HG02970 (cell line): ENCODE measurements around the gene CALN1.
"Not testable (repeated sequence)": the region's sequence is repeated elsewhere in the genome, so short reads cannot be mapped to it uniquely, and the experiment has no call there.

Experiments used
- ATAC-seq: cut with Tn5 transposase; IDR thresholded peaks from one replicate; pipeline ENCODE4 v1.9.1; 2021; ENCODE audit warnings: mild to moderate bottlenecking, moderate library complexity, moderate number of reproducible peaks; ENCODE audit not compliant: unreplicated experiment, low FRiP score

Gene CALN1

DNA sequence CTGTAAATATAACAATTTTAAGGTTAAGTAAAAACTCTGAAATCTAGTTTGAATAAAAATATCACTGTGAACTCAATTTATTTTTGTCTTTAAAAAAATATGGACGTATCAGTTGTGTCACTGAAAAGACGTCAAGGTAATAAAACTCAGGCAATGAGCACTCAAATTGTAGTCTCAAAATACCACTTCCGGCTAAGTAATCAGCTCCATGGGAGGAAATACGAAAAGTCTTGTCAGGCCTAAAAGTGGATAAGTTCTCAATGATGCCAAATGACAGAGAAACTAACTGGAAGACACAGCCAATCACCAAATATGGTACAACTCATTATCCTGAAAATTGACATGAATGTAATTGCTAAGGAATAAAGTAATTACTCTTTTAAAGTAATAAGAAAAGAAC is 719 bp downstream of the CALN1 start:
- ATAC-seq: no peak

DNA sequence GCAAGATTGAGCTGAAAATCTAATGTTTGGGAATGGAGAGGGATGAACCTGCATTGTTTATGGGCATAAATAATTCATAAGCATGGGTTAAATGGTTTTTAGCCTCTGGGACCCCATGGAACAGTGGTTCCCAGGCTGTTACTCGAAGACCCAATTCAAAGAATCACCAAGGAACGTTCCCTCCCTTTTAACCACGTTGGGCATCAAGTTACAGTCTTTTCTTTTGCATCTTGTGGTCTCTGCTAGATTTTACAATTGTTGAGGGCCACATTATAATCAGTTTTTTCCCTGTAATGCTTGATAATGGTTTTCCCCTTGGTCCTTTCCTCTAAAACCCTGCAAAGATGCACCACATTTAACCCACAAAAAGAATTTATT is 2.5 kb downstream of the CALN1 start:
- no peak for ATAC-seq

DNA sequence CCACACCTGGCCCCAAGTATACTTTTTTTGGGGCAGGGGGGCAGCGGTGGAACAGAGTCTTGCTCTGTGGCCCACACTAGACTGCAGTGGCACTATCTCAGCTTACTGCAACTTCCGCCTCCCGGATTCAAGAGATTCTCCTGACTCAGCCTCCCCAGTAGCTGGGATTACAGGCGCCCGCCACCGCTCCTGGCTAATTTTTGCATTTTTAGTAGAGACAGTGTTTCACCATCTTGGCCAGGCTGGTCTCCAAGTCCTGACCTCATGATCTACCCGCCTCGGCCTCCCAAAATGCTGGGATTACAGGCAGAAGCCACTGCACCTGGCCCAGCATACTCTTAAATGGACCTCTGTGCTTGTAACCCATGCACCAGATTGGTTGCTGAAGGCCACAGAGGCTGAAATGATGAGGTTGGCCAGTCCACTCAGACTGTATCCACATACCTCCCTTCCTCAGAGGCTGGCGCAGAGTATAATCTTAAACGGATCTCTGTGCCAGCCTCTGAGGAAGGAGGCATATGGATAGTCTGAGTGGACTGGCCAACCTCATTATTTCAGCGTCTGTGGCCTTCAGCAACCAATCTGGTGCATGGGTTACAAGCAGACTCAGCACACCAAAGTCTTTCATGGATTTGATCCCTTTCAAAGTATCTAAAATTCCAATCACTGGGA is 3.0 kb downstream of the CALN1 start:
- ATAC-seq: no peak

DNA sequence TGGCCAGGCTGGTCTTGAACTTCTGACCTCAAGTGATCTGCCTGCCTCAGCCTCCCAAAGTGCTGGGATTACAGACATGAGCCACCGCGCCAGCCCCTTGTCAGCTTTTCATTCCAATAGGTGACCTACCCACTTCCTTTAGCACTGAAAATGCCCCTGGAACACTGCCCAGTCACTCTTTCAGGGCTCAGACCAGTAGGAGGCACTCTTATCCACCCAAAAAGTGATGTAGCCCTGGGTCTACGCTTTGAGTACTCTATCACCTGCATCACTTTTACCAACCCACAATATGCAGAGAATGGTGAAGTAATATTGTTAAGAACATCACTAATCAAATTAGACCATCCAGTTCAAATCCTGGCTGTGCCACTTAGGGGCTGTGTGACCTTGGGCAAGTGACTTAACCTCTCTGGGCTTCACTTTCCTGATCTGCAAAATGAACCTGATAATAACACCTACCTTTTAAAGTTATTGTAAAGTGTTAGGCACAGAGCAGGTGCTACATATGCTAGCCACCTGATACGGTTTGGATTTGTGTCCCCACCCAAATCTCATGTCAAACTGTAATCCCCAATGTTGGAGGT is 5.2 kb downstream of the CALN1 start:
- ATAC-seq: no peak

DNA sequence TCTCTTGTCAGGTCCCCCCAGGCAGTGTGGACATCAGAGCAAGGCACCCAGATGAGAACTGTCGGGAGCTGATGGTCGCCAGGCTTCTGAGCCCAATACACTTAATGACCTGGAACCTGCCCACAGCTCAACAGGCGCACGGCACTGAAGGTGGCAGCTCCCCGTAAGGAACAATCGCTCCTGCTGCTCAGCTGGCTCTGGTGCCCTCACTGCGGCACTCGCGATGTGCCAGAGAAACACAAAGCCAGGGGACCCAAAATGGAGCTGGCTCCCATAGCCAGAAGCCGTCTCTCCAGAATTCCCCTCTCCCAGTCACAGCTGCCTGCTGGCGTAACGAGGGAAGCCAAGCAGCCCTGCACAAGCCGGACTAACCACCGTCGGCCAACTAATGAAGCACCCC is 6.3 kb downstream of the CALN1 start:
- ATAC-seq: no peak

DNA sequence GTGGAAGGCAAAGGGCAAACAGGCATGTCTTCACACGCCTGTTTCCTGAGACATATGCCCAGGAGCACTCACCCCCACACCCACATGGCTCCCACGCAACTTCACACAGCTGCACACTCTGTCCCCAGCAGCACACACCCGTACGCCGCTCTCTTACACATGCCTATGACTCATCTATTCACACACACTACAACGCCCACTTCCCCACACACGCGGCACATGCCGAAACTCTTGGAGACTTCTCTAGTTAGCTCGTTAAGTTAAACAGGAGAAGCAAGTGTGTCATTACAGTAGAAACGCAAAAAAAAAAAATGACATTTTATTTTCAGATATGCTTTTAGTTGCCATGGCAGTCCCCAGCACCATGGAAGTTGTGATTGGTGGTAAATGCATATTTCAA is 6.7 kb downstream of the CALN1 start:
- ATAC-seq: no peak

DNA sequence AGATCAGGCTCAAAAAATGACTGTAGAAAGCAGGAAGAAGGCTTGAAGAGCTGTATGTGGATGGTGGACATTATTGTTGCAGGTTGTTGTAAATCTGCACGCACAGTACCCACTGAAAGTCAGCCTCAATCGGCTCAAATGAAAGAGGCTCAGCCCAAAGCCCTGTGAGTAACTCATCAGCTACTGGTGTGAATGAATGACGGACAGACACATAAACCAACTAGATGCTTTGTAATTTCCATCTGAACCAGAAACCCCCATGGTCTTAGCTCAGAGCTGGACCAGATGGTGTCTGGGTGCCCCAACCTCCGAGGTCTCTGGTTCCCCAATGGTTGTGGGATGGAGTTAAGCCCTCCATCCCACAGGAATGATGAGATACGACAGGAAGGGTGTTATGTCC is 7.4 kb downstream of the CALN1 start:
- ATAC-seq: no peak

DNA sequence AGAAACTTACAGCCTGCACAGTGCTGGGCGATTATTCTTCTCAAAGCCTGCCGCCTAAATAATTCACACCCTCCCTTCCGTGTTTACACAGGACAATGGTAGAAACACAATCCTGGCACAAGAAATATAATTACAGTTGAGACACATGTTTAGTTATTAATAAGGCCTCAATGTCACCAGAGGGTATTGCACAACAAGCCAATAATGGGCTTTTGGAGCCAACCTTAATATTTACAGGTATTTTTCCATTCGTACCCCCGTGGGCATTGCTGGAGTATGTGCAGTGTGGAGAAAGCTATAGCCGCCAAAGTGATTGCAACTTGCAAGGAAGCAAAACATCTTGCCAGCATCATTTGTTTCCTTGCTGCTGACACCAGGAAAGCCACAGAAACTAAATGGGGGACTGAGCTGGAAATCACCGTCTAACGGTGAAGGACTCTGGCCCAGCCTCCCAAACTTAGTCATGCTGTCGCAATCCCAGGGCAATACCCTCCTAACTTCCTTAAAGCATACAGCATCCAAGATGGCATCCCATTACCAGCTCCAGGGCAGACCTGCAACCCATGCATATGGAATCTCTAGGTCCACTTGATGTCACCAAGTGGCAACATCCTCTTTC is 8.6 kb downstream of the CALN1 start:
- ATAC-seq: no peak

DNA sequence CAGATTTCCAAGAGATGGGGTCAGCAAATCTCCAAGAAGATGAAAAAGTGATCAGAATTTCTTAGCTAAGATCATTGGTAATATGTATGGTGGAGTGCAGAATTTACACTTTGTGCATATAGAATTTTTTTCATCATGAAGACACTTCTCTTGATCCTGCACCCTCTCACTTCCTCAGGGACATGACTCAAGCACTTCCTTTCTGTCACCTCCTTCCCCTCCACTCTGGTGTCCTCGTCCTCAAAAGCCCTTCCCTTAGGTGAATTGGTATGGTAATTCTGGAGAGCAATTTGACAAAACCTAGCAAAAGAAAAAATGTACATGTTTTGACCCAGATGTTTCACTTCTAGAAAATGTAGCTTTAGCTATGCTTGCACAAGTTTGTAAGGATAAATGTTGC is 18.1 kb downstream of the CALN1 start:
- ATAC-seq: no peak

DNA sequence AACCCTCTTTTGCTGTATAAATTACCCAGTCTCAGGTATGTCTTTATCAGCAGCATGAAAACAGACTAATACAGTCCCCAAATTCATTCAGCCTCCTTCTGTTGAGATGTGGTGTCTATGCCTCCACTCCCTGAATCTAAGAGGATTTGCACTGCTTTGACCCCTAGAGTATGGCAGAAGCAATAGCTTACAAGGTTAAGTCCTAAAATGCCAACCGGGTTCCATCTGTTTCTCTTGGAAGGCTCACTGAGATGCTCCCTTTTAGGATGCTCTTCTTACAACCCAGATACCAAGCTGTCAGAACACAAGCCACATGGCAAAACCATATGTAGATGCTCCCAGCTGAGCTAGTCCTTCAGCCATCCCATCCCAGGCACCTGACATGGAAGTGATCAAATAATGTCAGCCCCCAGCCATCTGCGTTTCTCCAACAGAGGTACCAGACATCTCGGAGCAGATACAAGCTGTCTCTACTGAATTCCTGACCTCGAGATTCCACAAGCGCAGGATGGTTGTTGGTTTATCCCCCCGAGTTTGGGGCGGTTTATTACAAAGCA is 20.2 kb downstream of the CALN1 start:
- no peak for ATAC-seq

DNA sequence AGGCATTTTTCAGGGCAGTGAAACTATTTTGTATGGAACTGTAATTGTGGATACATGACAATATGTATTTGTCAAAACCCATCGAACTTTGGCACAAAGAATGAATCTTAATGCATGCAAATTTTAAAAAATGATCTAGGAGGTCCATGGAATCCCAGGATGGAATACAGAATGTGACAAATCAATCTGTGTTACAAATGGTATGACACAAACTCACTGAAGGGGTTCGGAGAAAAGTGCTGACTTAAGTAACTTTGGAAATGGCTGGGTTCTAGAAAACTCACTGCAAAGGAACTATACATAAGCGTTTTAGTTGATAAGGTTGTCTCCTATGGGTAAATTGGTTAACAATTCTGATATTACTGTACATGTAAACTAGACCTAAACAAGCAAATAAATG is 26.0 kb downstream of the CALN1 start:
- ATAC-seq: no peak

DNA sequence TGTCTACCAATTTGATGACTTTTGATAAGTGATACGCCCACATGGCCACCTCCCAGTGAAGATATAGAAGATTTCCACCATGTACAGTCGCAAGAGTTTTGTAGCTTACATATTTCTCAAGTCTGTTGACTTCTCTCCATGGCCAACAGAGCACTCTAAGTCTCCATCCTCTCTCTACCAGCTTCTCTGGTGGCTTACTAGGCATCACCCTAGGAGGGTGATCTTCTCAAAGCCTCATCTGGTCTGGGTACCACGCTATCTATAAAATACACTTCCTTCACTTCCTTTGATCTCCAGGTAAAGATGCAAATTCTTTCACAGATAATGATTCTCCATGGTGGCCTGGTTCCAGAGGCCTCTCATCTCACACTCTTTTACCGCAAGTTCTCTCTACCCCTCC is 49.9 kb downstream of the CALN1 start:
- ATAC-seq: no peak

DNA sequence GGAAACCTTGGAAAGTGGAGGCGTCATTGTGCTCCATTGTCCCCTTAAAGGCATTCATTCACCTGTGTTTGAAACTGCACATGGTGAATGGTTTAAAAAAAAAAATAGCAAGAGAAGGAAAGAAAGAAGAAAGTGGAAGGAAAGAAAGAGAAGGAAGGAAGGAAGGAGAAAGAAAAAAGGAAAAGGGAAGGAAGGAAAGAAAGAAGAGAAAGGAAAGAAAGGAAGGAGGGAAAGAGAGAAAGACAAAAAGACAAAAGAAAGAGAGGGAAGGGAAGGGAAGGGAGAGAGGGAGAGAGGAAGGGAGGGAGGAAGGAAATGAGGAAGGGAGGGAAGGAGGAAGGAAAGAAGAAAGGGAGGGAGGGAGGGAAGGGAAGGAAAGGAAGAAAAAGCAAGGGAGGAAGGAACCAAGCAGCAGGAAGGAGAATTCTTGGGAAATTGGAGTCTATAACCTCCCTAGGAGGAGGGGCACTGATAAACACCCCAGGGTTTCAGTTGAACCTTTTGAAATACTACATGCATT is 66.9 kb downstream of the CALN1 start:
- ATAC-seq: no peak

DNA sequence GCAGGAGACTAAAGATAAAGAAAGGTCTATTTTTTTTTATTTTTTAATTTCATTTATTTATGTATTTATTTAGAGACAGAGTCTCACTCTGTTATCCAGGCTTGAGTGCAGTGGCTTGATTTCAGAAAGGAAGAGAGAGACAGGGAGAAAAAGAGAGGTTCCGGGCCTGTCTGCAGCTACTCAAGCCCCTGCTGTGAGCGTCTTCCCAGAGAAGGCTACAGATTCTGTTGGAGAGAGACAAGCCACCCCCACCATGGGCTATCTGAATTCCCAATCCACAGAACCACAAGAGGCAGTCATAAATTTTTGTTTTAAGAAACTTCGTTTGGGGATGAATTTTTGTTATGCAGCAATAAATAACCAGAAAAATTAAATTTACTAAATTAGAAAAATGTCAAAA is 68.1 kb downstream of the CALN1 start:
- ATAC-seq: no peak

DNA sequence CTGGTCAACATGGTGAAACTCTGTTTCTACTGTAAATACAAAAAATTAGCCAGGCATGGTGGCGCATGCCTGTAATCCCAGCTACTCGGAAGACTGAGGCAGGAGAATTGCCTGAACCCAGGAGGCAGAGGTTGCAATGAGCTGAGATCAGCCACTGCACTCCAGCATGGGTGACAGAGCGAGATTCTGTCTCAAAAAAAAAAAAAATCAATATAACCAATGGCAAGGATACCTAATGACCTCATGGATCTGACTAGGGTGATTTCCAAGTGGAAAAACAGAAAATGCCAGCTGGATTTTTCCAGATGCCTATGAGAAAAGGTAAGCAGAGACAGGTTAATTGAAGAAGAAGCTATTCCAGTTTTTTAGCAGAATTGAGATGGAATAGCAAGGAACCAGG is 68.8 kb downstream of the CALN1 start:
- not testable (repeated sequence) for ATAC-seq

DNA sequence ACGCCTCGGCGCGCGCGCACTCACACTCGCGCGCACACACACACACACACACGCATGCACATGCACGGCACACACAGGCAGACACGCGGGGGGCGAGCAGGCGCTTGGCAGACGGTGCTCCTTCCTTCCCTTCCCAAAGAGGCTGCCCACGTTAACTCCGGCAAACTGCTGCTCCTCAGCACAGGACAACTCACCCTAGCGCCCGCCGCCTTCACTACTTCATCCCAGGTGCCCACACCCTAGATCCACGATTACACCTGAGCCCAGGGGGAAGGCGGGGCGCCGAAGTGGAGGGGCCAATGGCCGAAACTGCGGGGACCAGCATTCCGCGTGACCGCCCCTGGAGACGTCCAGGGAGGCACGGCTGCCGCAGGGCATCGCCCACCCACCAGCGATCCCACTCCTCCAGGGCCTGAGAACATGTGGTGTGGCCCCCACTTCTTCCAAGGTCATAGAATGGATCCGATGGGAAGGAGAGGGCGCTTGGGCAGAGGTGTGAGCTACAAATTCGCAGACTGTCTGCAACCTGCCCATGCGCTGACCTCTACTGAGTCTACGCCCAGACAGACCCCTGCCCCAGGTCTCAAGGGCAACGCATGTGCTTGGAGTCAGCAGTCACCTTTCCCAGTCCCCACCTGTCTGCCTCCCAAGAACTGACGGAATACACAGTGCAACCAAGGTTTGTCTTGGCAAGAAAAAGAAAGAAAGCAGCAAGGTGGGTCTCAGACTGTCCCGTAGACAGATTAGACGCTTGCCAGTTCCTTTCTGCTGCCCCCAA is 74.6 kb downstream of the CALN1 start:
- ATAC-seq: no peak

DNA sequence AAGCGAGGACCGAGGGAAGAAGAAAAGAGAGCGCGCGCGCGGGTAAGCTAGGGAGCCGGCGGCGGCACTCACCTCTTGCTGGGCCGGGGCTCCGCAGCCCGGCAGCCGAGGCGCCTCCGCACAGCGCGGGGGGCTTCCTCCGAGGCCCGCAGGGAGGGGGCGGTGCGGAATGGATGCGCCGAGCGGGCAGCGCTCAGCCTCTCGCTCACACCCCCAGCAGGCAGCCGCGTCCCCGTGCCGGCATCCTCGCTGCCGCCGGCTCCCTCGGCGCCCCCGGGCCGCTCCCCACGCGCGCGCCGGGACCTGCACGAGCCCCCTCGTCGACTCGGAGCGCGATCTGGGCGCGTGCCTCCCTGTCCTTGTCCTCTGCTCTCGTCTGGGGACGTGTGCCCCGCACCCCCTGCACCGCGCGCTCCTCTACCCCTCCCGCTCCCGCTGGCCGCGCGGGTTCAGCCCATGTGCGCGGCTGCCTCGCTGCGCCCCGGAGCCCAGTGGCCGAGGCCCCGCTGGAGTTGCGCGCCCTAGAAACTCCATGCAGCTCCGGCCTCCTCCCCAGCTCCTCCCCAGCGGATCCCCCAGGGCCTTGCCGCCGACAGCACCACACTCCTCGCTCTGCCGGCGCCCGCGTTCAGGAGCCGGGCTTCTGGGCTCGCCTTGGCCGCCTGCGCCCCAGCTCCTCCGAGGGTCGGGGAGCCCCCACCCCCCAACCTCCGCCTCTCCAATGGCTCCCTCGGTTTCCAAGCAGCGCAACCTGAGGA is 75.3 kb downstream of the CALN1 start:
- no peak for ATAC-seq

DNA sequence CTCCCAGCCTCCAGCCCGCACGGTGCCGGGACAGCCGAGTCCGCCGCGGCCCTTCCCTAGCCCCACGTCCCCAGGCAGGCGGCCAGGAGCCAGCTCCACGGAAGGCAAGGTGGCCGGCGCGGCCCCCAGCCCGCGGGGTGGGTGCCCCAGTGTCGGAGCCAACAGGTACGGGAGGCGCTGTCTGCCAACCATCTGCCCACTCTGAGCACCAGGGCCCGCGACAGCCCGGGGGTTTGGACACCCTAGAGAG is 75.8 kb downstream of the CALN1 start:
- ATAC-seq: no peak

DNA sequence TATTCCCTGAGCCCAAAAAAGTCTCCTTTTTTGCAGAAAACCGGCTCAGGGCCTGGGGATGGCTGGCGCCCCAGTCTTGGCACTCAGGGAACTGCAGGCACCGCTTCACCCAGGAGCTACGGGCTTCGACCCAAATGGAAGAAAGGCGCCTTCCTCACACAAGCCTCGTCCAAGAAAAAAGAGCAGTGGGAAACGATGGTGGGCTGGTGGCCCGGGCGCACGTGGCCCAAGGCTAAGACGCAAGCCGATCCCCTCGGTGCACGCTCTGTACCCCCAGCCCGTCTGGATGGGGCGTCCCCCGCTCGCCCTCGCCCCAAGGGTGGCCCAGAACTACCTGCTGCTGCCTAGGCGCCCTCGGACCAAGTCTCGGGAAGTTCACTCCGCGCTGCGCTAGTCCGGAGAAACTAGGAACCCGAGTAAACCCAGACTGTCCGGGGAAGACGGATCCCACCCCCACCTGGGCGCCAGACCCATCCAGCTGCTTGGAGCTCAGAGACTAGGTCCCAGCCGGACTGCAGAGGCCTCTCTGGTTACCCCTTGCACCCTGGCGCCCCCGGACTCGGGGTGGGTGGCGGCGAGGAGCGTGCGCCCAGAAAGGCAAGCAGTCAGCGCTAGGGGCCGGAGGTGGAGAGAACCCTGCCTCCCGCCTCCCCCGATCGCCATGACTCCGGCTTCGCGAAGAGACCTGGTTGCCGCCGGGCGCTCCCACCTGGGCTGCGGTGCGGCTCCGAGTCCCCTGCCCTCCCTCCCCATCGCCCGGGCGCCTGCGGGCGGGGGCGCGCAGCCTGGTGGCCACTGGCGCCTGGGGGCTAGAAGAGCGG is 76.4 kb downstream of the CALN1 start:
- ATAC-seq: no peak

DNA sequence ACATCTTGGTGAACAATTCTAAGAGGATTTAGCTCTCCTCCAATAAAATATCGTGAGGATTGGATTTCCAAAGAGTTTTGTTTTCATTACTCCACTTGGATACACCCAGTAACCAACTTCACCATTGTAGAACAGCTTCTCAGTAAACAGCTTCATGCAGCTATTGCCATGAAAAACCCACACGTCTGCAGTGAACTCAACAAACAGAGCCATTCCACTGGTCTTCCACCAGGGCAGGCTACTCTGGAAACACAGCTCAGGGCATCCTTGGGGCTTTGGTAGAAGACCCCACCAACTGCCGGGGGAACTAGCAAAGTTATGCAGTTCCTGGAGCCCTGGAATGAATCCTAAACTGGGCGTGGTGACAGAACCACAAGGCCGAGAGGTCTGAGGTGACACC is 77.4 kb downstream of the CALN1 start:
- ATAC-seq: no peak
